Measurements from ENCODE around the gene CYP4F11.

The CYP4F11 gene

DNA sequence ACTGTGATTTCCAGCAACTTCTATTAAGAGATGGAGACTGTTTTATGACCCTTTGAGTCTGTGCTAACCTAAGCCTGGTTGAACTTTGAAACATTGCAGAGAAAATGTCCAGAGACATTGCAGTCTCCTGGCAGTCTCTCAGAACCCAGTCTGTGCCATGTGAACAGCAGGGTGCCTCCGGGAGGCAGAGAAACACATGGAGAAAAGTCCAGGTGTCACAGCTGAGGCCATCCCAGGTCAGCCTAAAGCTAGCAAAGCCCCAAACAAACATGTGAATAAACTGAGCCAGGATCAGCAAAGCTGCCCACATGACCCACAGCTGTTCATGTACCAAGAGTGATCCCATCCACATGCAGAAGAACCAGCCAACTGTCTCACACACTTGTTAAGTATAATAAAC is 7.8 kb downstream of the CYP4F11 start:
- no peak overlapping the region for H3K4me3 ChIP-seq (ENCODE audit: low read depth, low read length)
- TF ChIP-seq, protein P1, sequence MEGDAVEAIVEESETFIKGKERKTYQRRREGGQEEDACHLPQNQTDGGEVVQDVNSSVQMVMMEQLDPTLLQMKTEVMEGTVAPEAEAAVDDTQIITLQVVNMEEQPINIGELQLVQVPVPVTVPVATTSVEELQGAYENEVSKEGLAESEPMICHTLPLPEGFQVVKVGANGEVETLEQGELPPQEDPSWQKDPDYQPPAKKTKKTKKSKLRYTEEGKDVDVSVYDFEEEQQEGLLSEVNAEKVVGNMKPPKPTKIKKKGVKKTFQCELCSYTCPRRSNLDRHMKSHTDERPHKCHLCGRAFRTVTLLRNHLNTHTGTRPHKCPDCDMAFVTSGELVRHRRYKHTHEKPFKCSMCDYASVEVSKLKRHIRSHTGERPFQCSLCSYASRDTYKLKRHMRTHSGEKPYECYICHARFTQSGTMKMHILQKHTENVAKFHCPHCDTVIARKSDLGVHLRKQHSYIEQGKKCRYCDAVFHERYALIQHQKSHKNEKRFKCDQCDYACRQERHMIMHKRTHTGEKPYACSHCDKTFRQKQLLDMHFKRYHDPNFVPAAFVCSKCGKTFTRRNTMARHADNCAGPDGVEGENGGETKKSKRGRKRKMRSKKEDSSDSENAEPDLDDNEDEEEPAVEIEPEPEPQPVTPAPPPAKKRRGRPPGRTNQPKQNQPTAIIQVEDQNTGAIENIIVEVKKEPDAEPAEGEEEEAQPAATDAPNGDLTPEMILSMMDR (IDR thresholded peaks at IDR 0.05; ENCODE audit: low read depth, low read length, missing control alignments) = no peak
- DNase-seq (ENCODE audit: low read depth) = no peak

DNA sequence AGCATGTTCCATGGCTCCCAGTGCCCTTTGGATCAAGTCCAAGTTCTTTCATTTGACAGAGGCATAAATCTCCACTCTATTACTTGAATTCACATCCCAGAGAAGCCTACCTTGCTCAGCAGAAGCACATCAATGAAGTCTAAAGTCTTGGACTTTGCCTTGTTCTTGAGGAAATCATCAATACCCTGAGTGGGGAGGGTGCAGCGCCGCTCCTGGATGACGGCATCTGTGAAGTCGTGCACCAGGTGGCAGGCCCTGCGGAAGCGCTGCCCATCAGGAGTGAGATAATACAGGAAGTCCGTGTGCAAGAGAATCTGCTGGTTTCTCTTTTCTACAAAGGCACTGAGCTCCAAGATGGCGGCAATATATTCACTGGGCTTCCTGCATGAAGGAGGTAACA is 10.6 kb downstream of the CYP4F11 start:
- TF ChIP-seq, protein P1 (IDR thresholded peaks at IDR 0.05; ENCODE audit: low read depth, low read length, missing control alignments) = no peak
- H3K4me3 ChIP-seq (ENCODE audit: low read depth, low read length) = no peak overlapping the region
- no peak for DNase-seq (ENCODE audit: low read depth)

DNA sequence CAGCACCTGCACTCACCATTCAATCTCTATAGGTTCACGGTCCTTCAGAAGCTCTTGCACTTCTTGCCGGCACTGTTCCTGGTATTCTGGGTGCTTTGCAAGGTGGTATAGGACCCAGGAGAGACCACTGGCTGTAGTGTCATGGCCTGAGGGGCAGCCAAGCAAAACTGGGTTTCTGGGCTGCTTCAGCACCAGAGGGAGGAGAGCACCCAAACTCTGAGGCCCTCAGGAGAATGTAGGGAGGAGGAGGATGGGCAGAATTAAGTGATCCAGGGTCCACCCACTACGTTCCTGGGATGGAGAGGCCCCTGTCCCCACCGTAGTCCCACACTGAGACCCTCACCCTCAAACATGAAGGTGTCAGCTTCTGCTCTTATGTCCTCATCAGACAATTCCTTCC is 12.3 kb downstream of the CYP4F11 start:
- H3K4me3 ChIP-seq (ENCODE audit: low read depth, low read length) = no peak overlapping the region
- TF ChIP-seq, protein P1 (IDR thresholded peaks at IDR 0.05; ENCODE audit: low read depth, low read length, missing control alignments) = no peak
- no peak for DNase-seq (ENCODE audit: low read depth)

DNA sequence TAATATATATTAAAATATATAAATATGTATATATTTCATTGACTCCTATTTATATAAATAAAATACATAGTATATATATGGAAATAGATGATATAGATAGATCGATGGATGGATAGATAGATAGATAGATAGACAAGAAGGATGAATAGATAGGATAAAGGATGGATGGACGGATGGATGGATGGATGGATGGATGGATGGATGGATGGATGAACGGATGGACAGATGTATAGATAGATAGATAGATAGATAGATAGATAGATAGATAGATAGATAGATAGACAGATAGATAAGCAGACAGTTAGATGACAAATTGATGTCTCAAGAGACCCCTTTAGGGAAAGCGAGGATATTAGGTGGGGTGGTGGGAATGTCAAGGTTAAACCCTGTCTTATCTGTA is 15.1 kb downstream of the CYP4F11 start:
- DNase-seq (ENCODE audit: low read depth) = no peak
- H3K4me3 ChIP-seq (ENCODE audit: low read depth, low read length) = no peak overlapping the region
- TF ChIP-seq, protein P1 (IDR thresholded peaks at IDR 0.05; ENCODE audit: low read depth, low read length, missing control alignments) = no peak

DNA sequence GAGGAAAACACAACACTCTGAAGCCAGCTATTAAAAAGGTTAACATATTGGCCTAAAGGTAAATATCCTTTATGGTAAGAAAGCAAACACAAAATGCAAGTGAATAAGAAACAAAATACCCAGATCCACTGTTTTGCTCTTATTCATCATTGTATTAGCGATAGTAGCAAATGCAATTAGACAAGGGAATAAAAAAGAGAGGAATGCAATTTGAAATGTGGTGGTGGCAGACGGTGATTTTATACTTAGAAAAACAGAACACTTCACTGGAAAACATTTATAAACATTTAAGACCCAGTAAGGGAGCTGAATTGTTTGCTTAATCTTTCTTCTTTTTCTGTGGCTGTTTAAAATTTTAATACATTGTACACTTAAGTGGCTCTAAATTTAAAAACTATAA is 19.2 kb downstream of the CYP4F11 start:
- DNase-seq (ENCODE audit: low read depth) = no peak
- H3K4me3 ChIP-seq (ENCODE audit: low read depth, low read length) = no peak overlapping the region
- TF ChIP-seq, protein P1 (IDR thresholded peaks at IDR 0.05; ENCODE audit: low read depth, low read length, missing control alignments) = no peak

DNA sequence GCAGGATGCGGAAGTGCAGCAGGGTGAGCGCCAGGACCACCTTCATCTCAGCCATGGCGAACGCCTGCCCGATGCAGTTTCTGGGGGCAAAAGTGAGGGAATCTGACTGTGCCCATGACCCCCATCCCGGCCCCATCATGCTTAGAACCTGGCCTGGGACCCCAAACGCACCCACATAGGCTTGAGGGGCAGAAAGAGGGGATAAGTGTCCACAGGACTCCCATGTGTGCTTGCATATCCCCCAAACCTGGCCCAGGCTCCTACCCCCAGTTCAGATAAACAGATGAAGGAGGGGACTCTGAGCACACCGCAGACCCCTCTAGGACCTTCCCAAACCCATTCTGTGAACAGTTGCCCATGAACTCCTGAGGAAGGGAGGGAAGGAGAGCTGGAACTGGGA is 20.5 kb downstream of the CYP4F11 start:
- H3K4me3 ChIP-seq (ENCODE audit: low read depth, low read length) = no peak overlapping the region
- no peak for DNase-seq (ENCODE audit: low read depth)
- TF ChIP-seq, protein P1 (IDR thresholded peaks at IDR 0.05; ENCODE audit: low read depth, low read length, missing control alignments) = no peak

DNA sequence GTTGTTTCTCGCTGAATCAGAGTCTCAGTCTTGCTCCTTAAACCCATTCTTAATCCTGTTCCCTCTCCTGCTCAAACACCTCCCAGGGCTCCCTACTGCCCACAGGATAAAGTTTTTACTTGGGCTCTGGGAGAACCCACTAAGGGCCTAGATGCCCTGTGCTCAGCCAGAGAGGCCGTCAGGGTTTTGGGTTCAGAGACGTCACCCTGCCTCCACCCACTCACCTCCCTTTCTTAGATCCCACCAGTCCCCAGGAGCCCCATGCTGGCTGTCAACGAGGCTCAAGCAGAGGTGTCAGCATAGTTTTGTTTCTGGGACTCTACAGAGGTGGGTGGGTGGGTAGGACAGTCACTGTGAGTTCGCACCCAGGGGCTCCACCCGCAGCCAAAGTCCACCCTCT is 20.9 kb downstream of the CYP4F11 start:
- TF ChIP-seq, protein P1 (IDR thresholded peaks at IDR 0.05; ENCODE audit: low read depth, low read length, missing control alignments) = no peak

More for the DNA sequence above, 20.9 kb downstream of the CYP4F11 start:
- no peak for DNase-seq (ENCODE audit: low read depth)
- H3K4me3 ChIP-seq (ENCODE audit: low read depth, low read length) = no peak overlapping the region
